IMR-90 (cell line): ENCODE data around the gene GNAO1. TPM values are rescaled to one million over a fixed set of nuclear protein-coding genes. Genes with fewer than 3 reads are reported as not detected.

Source experiments
- ATAC-seq: fragments of 200-7000 bp; cut with Tn5 transposase; 2 replicates; pipeline ENCODE4 v1.9.1; 2020; ENCODE audit warnings: low read depth, mild to moderate bottlenecking, moderate library complexity
- BruUV-seq: library from RNA; stranded (reverse); fragments of 400-500 nt; replicated peaks from 2 replicates; lab custom pipeline; 2021; lab: Mats Ljungman, UMichigan
- CTCF ChIA-PET: fragments of 300-600 bp; formaldehyde crosslinking; extraction: SDS; loops from one replicate; lab custom pipeline; 2021; ENCODE audit warnings: antibody characterized with exemption; lab: Yijun Ruan, JAX
- POLR2A ChIA-PET: fragments of 300-600 bp; sonication (Branson Sonifier 250); formaldehyde crosslinking; loops from one replicate; lab custom pipeline; 2022; ENCODE audit warnings: antibody characterized with exemption; ENCODE audit not compliant: unreplicated experiment; lab: Charles Lee
- DNase-seq: peaks from one replicate; pipeline ENCODE4 v3.0.0; 2013
- H2AFZ ChIP-seq: replicated peaks from 2 replicates; pipeline ENCODE3; 2013; ENCODE audit warnings: low read length, mild to moderate bottlenecking; ENCODE audit not compliant: poor library complexity
- H2AK5ac ChIP-seq: 2 replicates; pipeline ENCODE4 v1.6.1; 2013; ENCODE audit warnings: low read depth, low read length, inconsistent platforms
- H2AK9ac ChIP-seq: replicated peaks from 2 replicates; pipeline ENCODE3; 2013; ENCODE audit warnings: mild to moderate bottlenecking, low read depth, low read length, moderate library complexity; ENCODE audit not compliant: poor library complexity
- H2BK120ac ChIP-seq: 2 replicates; pipeline ENCODE4 v1.6.1; 2013; ENCODE audit warnings: low read depth, low read length, inconsistent platforms
- H2BK15ac ChIP-seq: 3 replicates; pipeline ENCODE4 v1.6.1; 2013; ENCODE audit warnings: low read depth, low read length, inconsistent platforms
- H2BK20ac ChIP-seq: 2 replicates; pipeline ENCODE4 v1.6.1; 2013; ENCODE audit warnings: low read depth, mild to moderate bottlenecking, inconsistent platforms, low read length, moderate library complexity
- H2BK5ac ChIP-seq: 2 replicates; pipeline ENCODE4 v1.6.1; 2013; ENCODE audit warnings: mild to moderate bottlenecking, low read depth, low read length, inconsistent platforms; ENCODE audit not compliant: poor library complexity, severe bottlenecking
- H3K14ac ChIP-seq: replicated peaks from 2 replicates; pipeline ENCODE4 v1.6.1; 2013; ENCODE audit warnings: low read depth, low read length, inconsistent platforms
- H3K18ac ChIP-seq: 2 replicates; pipeline ENCODE4 v1.6.1; 2013; ENCODE audit warnings: low read depth, low read length, control low read depth
- H3K23ac ChIP-seq: 2 replicates; pipeline ENCODE4 v1.6.1; 2013; ENCODE audit warnings: low read depth, low read length, inconsistent platforms
- H3K27ac ChIP-seq: 2 replicates; pipeline ENCODE4 v1.5.1; 2013; ENCODE audit warnings: mild to moderate bottlenecking, control low read depth, low read length; ENCODE audit not compliant: insufficient read depth
- H3K27me3 ChIP-seq: 2 replicates; pipeline ENCODE4 v1.6.1; 2013; ENCODE audit warnings: low read length; ENCODE audit not compliant: control insufficient read depth, insufficient read depth
- H3K36me3 ChIP-seq: 2 replicates; pipeline ENCODE4 v1.6.1; 2013; ENCODE audit warnings: low read length, mixed read lengths; ENCODE audit not compliant: control insufficient read depth, insufficient read depth
- H3K4ac ChIP-seq: 2 replicates; pipeline ENCODE4 v1.6.1; 2013; ENCODE audit warnings: low read depth, low read length, inconsistent platforms
- H3K4me1 ChIP-seq: 2 replicates; pipeline ENCODE4 v1.6.1; 2013; ENCODE audit warnings: low read length, mixed read lengths; ENCODE audit not compliant: control insufficient read depth, insufficient read depth
- H3K4me2 ChIP-seq: 2 replicates; pipeline ENCODE4 v1.6.1; 2013; ENCODE audit warnings: low read depth, mild to moderate bottlenecking, control low read depth, low read length, moderate library complexity
- H3K4me3 ChIP-seq: 2 replicates; pipeline ENCODE4 v1.5.1; 2013; ENCODE audit warnings: low read depth, mild to moderate bottlenecking, control low read depth, low read length, moderate library complexity; ENCODE audit not compliant: insufficient read depth
- H3K56ac ChIP-seq: 2 replicates; pipeline ENCODE4 v1.6.1; 2013; ENCODE audit warnings: low read length, inconsistent platforms; ENCODE audit not compliant: insufficient read depth; ENCODE audit errors: extremely low read depth
- H3K79me1 ChIP-seq, 2 experiments: 2 replicates each; pipeline ENCODE4 v1.6.1; 2013; ENCODE audit warnings: low read length in 2 of 2, inconsistent platforms in 1 of 2, low read depth in 1 of 2
- H3K9ac ChIP-seq: 2 replicates; pipeline ENCODE4 v1.6.1; 2013; ENCODE audit warnings: low read depth, low read length, control low read depth
- H3K9me1 ChIP-seq: 2 replicates; pipeline ENCODE4 v1.6.1; 2013; ENCODE audit warnings: low read length, inconsistent platforms; ENCODE audit not compliant: insufficient read depth
- H3K9me3 ChIP-seq: 2 replicates; pipeline ENCODE4 v1.6.1; 2013; ENCODE audit warnings: low read length; ENCODE audit not compliant: control insufficient read depth, insufficient read depth
- H4K20me1 ChIP-seq: 2 replicates; pipeline ENCODE4 v1.6.1; 2013; ENCODE audit warnings: low read length, inconsistent platforms; ENCODE audit not compliant: insufficient read depth
- H4K5ac ChIP-seq: 2 replicates; pipeline ENCODE4 v1.6.1; 2013; ENCODE audit warnings: mild to moderate bottlenecking, low read depth, low read length, control low read depth
- H4K8ac ChIP-seq, 2 experiments: 2 replicates each; pipeline ENCODE4 v1.6.1; 2013; ENCODE audit warnings: low read depth in 2 of 2, low read length in 2 of 2, control low read depth in 1 of 2, inconsistent platforms in 1 of 2
- H4K91ac ChIP-seq: 2 replicates; pipeline ENCODE4 v1.6.1; 2013; ENCODE audit warnings: low read depth, low read length, inconsistent platforms; ENCODE audit not compliant: insufficient read depth
- BHLHE40 ChIP-seq: fragments of 150-350 bp; IDR thresholded peaks from 2 replicates; pipeline ENCODE4 v1.6.1; 2016; ENCODE audit warnings: mild to moderate bottlenecking, low read depth, low read length
- CEBPB ChIP-seq: IDR thresholded peaks from 2 replicates; pipeline ENCODE4 v1.6.1; 2012; ENCODE audit warnings: low read depth, low read length, improper control_type of control experiment
- CTCF ChIP-seq: conservative IDR thresholded peaks from 2 replicates; pipeline ENCODE4 v1.5.1; 2012; ENCODE audit warnings: mild to moderate bottlenecking, low read depth, low read length, improper control_type of control experiment
- ELK1 ChIP-seq: fragments of 150-350 bp; IDR thresholded peaks from 2 replicates; pipeline ENCODE4 v1.6.1; 2016; ENCODE audit warnings: low read depth, mild to moderate bottlenecking, low read length, moderate library complexity, borderline replicate concordance
- RAD21 ChIP-seq: IDR thresholded peaks from 2 replicates; pipeline ENCODE4 v1.6.1; 2012; ENCODE audit warnings: low read length, improper control_type of control experiment
- RCOR1 ChIP-seq: IDR thresholded peaks from 2 replicates; pipeline ENCODE4 v1.6.1; 2012; ENCODE audit warnings: mild to moderate bottlenecking, low read length, improper control_type of control experiment; ENCODE audit not compliant: insufficient replicate concordance
- RFX5 ChIP-seq: IDR thresholded peaks from 2 replicates; pipeline ENCODE4 v1.8.0; 2012; ENCODE audit warnings: low read depth, mild to moderate bottlenecking, low read length, moderate library complexity
- SMC3 ChIP-seq: fragments of 150-350 bp; IDR thresholded peaks from 2 replicates; pipeline ENCODE4 v1.6.1; 2016; ENCODE audit warnings: low read depth, mild to moderate bottlenecking, antibody characterized with exemption, low read length, moderate library complexity
- USF2 ChIP-seq: fragments of 150-350 bp; IDR thresholded peaks from 2 replicates; pipeline ENCODE4 v1.6.1; 2017; ENCODE audit warnings: mild to moderate bottlenecking, antibody characterized with exemption, low read length, low read depth
- WGBS, 2 experiments: methylation state at CpG; one replicate each; pipeline versions ENCODE4 v1.1.5 to v1.1.7; 2013; ENCODE audit warnings: missing lambda C conversion rate in 2 of 2; ENCODE audit not compliant: insufficient read length in 1 of 2; ENCODE audit errors: extremely low coverage in 2 of 2; 5-methylcytosine and 5-hydroxymethylcytosine counted together
- dilution Hi-C: fragments of 300-500 bp; cut with HindIII; formaldehyde crosslinking; loops from one replicate; pipeline ENCODE4 v1.14.3; 2018; ENCODE audit warnings: low sequenced_read_pairs; ENCODE audit not compliant: unreplicated experiment
- in situ Hi-C: fragments of 300-500 bp; cut with MboI; formaldehyde crosslinking; loops from 3 replicates; pipeline ENCODE4 v1.14.3; 2019; ENCODE audit warnings: low sequenced_read_pairs, inconsistent platforms, mixed read lengths
- intact Hi-C: fragments of 100-400 bp; cut with micrococcal nuclease; formaldehyde crosslinking; loops from 2 replicates; pipeline ENCODE4 v1.10.0; 2022
- polyA plus RNA-seq, 3 experiments: library from polyadenylated mRNA; depleted of rRNA; stranded (reverse); fragments of >200 nt; gene quantifications; 2 replicates each; pipeline ENCODE4 v1.2.3, GENCODE V29; 2012; ENCODE audit warnings: low replicate concordance in 1 of 3
- total RNA-seq: library from RNA; depleted of rRNA; stranded (reverse); fragments of >200 nt; gene quantifications from 2 replicates; pipeline ENCODE4 v1.2.3, GENCODE V29; 2012

GNAO1 gene
- total and polyA plus RNA-seq, 2 of the 4 experiments (the other 2 are of a cell fraction), result under 0.01 to 0.07 TPM

GRCh38 chr16:56328276-56329022, 137.2 kb downstream of the GNAO1 start (continued):
- no peak for TF ChIP-seq CTCF

GRCh38 chr16:56329887-56330286, 138.6 kb downstream of the GNAO1 start:
- Histone ChIP-seq H4K5ac (no peak overlapping the region), H3K4ac (no peak overlapping the region), H3K14ac (no peak overlapping the region), H3K4me2 (no peak overlapping the region), H3K23ac (no peak overlapping the region), H3K9ac (no peak overlapping the region), H3K27ac (no peak overlapping the region), H2AFZ (no peak overlapping the region), H4K91ac (no peak overlapping the region), H4K8ac (no peak overlapping the region), H3K27me3 (peaks cover 11% of the 10 kb centered on the region; the same call in 1 of the 2 replicates), H2BK15ac (no peak overlapping the region), H3K18ac (no peak overlapping the region), H2AK9ac (no peak overlapping the region), H2AK5ac (no peak overlapping the region), H2BK120ac (no peak overlapping the region), H3K36me3 (no peaks in the 10 kb centered on the region), H3K9me1 (no peaks in the 10 kb centered on the region; the same call in 1 of the 2 replicates), H3K9me3 (no peaks in the 10 kb centered on the region), H3K4me3 (no peak overlapping the region), H3K4me1 (no peaks in the 10 kb centered on the region), H3K56ac (no peak overlapping the region), H2BK20ac (no peak overlapping the region), H2BK5ac (no peak overlapping the region), H3K79me1 (no peaks in the 10 kb centered on the region), H4K20me1 (no peaks in the 10 kb centered on the region)
- DNase-seq, result no peak
- intact Hi-C loops, result no loop called here
- in situ Hi-C loops, result no loop called here
- no TSS peak for BruUV-seq
- WGBS, 2 experiments, result 75% methylated on average over 5 of the region's 9 CpGs; no CpG with 5 or more reads in 1 of the 2 experiments
- ChIA-PET CTCF (interaction anchor here (0.7 to 2.8 kb wide), 4 partner anchors 11 to 386 kb away, joined by 3 to 9 read pairs (median 4); no protein-coding TSS in a partner anchor), POLR2A (no interaction called here)
- dilution Hi-C loops, result no loop called here
- ATAC-seq, result no peak
- no peak for TF ChIP-seq ELK1
- no peak for TF ChIP-seq RCOR1
- no peak for TF ChIP-seq CEBPB
- TF ChIP-seq USF2, result no peak
- TF ChIP-seq SMC3, result no peak
- no peak for TF ChIP-seq BHLHE40
- TF ChIP-seq RFX5, result no peak
- TF ChIP-seq RAD21, result no peak
